SK-N-SH treated with all-trans-retinoic acid at 6 μM for 48 hours (cell line): ENCODE results near the gene NMUR1.
"Not testable (repeated sequence)": the region's sequence is repeated elsewhere in the genome, so short reads cannot be mapped to it uniquely, and the experiment has no call there.

Experiments
- ATAC-seq: fragments of 200-7000 bp; cut with Tn5 transposase; 3 replicates; pipeline ENCODE4 v1.9.1; 2020; ENCODE audit warnings: mild to moderate bottlenecking, moderate library complexity
- ARNTL ChIP-seq: fragments of 450-650 bp; formaldehyde crosslinking; IDR thresholded peaks from 2 replicates; pipeline ENCODE4 v1.5.0; 2020; ENCODE audit warnings: low read depth, mild to moderate bottlenecking, moderate library complexity, borderline replicate concordance
- BACH2 ChIP-seq: fragments of 250-450 bp; sonication (Bioruptor Pico); IDR thresholded peaks from 2 replicates; pipeline ENCODE4 v1.9.0; 2021; ENCODE audit warnings: mild to moderate bottlenecking, borderline replicate concordance
- CREB5 ChIP-seq: fragments of 250-450 bp; sonication (Bioruptor Pico); IDR thresholded peaks from 2 replicates; pipeline ENCODE4 v1.5.1; 2020; ENCODE audit warnings: low read depth, mild to moderate bottlenecking, moderate library complexity
- ESRRG ChIP-seq: fragments of 250-450 bp; sonication (Bioruptor Pico); IDR thresholded peaks from 2 replicates; pipeline ENCODE4 v1.6.1; 2021; ENCODE audit warnings: mild to moderate bottlenecking
- GLIS3 ChIP-seq: fragments of 250-450 bp; sonication (Bioruptor Pico); IDR thresholded peaks from 2 replicates; pipeline ENCODE4 v1.5.0; 2020; ENCODE audit warnings: mild to moderate bottlenecking, moderate library complexity
- ISL1 ChIP-seq: fragments of 250-450 bp; sonication (Bioruptor Pico); IDR thresholded peaks from 2 replicates; pipeline ENCODE4 v2.1.2; 2022; ENCODE audit warnings: mild to moderate bottlenecking, moderate library complexity
- OSR1 ChIP-seq: fragments of 250-450 bp; sonication (Bioruptor Pico); IDR thresholded peaks from 2 replicates; pipeline ENCODE4 v1.8.0; 2022; ENCODE audit warnings: moderate library complexity, mild to moderate bottlenecking, inconsistent platforms
- PPARA ChIP-seq: fragments of 250-450 bp; sonication (Bioruptor Pico); IDR thresholded peaks from 2 replicates; pipeline ENCODE4 v1.5.0; 2020; ENCODE audit warnings: mild to moderate bottlenecking, borderline replicate concordance
- RARB ChIP-seq: fragments of 250-450 bp; sonication (Bioruptor Pico); IDR thresholded peaks from 2 replicates; pipeline ENCODE4 v1.8.0; 2021; ENCODE audit warnings: mild to moderate bottlenecking, moderate library complexity
- TCF4 ChIP-seq: fragments of 250-450 bp; sonication (Bioruptor Pico); IDR thresholded peaks from 2 replicates; pipeline ENCODE4 v1.8.0; 2021; ENCODE audit warnings: mild to moderate bottlenecking, moderate library complexity, borderline replicate concordance
- TOX ChIP-seq: fragments of 250-450 bp; sonication (Bioruptor Pico); IDR thresholded peaks from 2 replicates; pipeline ENCODE4 v1.8.0; 2021; ENCODE audit warnings: mild to moderate bottlenecking, moderate library complexity, borderline replicate concordance
- TSHZ2 ChIP-seq: fragments of 250-450 bp; sonication (Bioruptor Pico); IDR thresholded peaks from 2 replicates; pipeline ENCODE4 v1.5.0; 2020; ENCODE audit warnings: mild to moderate bottlenecking, moderate library complexity
- ZFP3 ChIP-seq: fragments of 250-450 bp; sonication (Bioruptor Pico); IDR thresholded peaks from 2 replicates; pipeline ENCODE4 v1.5.0; 2020; ENCODE audit warnings: mild to moderate bottlenecking, moderate library complexity
- ZNF565 ChIP-seq: fragments of 450-650 bp; formaldehyde crosslinking; conservative IDR thresholded peaks from 2 replicates; pipeline ENCODE4 v1.5.0; 2020; ENCODE audit warnings: low read depth, mild to moderate bottlenecking, moderate library complexity
- ZNF70 ChIP-seq: fragments of 450-650 bp; formaldehyde crosslinking; IDR thresholded peaks from 2 replicates; pipeline ENCODE4 v1.5.0; 2020; ENCODE audit warnings: mild to moderate bottlenecking, moderate library complexity
- ZNF8 ChIP-seq: fragments of 450-650 bp; formaldehyde crosslinking; IDR thresholded peaks from 2 replicates; pipeline ENCODE4 v1.5.0; 2020; ENCODE audit warnings: mild to moderate bottlenecking, moderate library complexity
- TF ChIP-seq, protein P1 (sequence below): fragments of 250-450 bp; sonication (Bioruptor Pico); IDR thresholded peaks from 2 replicates; pipeline ENCODE4 v1.8.0; 2020; ENCODE audit warnings: mild to moderate bottlenecking, moderate library complexity, borderline replicate concordance
- TF ChIP-seq, protein P2 (sequence below): fragments of 250-450 bp; sonication (Bioruptor Pico); IDR thresholded peaks from 2 replicates; pipeline ENCODE4 v1.8.0; 2021; ENCODE audit warnings: low read depth, mild to moderate bottlenecking, moderate library complexity, borderline replicate concordance

The NMUR1 gene, protein sequence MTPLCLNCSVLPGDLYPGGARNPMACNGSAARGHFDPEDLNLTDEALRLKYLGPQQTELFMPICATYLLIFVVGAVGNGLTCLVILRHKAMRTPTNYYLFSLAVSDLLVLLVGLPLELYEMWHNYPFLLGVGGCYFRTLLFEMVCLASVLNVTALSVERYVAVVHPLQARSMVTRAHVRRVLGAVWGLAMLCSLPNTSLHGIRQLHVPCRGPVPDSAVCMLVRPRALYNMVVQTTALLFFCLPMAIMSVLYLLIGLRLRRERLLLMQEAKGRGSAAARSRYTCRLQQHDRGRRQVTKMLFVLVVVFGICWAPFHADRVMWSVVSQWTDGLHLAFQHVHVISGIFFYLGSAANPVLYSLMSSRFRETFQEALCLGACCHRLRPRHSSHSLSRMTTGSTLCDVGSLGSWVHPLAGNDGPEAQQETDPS

DNA sequence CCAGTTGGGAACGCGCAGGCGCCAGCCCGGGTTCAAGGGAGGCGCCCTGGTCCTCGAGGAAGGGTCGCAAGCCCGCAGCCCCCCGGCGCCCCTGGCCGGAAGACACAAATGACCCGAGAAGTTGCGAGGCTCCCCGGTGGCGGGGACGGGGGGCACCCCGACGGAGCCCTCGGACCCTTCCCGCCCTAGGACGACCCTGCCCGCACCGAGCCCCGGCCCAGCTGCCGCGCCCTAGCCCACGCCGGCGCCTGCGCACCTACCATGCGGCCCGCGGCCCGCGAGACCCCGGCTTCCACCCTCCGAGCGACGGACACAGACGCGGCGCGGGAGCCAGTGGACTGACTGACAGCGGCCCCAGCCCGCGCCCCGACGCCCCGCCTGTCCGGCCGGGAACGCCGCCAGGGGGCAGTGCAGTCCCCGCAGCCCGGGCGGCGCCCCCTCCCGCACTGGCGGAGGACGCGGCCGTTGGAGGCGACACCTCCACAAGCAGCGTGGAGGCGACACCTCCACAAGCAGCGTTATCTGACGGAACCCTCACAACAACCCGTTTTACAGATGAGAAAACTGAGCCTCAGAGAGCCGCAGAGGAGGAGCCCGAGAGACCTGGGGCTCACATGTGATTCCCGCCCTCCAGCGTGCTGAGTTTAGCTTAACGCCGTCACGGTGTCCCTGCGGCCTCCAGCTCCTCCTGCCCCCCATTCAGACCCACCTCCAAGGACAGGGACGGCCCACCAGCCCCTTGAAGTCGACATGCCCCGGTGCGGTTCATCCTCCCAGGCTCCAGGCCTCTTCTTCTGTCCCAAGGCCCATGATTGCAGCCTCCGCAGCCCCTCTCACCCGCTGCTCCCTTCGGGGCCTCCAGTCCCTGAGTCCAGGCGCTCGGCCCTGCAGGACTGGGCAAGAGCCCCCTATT, at the start of gene NMUR1:
NMUR1 (minus strand) TSS at position 347 of the 913 bp plus-strand sequence; CDS start at position 263, 84 bp downstream.
- peak; percentile 83 for ATAC-seq
- TF ChIP-seq TSHZ2 (CRISPR knock-in tag) (0 out of 2 replicates have a peak, but pooled peaks have one; percentile 14), TCF4 (no peak), ZFP3 (CRISPR knock-in tag) (no peak), ESRRG (CRISPR knock-in tag) (no peak), ZNF8 (CRISPR knock-in tag) (no peak)
- TF ChIP-seq, protein P1, sequence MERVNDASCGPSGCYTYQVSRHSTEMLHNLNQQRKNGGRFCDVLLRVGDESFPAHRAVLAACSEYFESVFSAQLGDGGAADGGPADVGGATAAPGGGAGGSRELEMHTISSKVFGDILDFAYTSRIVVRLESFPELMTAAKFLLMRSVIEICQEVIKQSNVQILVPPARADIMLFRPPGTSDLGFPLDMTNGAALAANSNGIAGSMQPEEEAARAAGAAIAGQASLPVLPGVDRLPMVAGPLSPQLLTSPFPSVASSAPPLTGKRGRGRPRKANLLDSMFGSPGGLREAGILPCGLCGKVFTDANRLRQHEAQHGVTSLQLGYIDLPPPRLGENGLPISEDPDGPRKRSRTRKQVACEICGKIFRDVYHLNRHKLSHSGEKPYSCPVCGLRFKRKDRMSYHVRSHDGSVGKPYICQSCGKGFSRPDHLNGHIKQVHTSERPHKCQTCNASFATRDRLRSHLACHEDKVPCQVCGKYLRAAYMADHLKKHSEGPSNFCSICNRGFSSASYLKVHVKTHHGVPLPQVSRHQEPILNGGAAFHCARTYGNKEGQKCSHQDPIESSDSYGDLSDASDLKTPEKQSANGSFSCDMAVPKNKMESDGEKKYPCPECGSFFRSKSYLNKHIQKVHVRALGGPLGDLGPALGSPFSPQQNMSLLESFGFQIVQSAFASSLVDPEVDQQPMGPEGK (CRISPR knock-in tag), result no peak
- TF ChIP-seq, all 23 proteins: peak for 1

GRCh38 chr2:231579560-231579959, 49.3 kb upstream of the NMUR1 start:
- ATAC-seq, result no peak
- TF ChIP-seq TSHZ2 (CRISPR knock-in tag) (no peak), ZNF8 (CRISPR knock-in tag) (no peak), BACH2 (CRISPR knock-in tag) (no peak), ZFP3 (CRISPR knock-in tag) (no peak), ZNF565 (CRISPR knock-in tag) (no peak), TCF4 (no peak), GLIS3 (CRISPR knock-in tag) (no peak), RARB (CRISPR knock-in tag) (no peak), OSR1 (CRISPR knock-in tag) (no peak), ZNF70 (no peak), TOX (no peak), ESRRG (CRISPR knock-in tag) (no peak)
- TF ChIP-seq, protein P2, sequence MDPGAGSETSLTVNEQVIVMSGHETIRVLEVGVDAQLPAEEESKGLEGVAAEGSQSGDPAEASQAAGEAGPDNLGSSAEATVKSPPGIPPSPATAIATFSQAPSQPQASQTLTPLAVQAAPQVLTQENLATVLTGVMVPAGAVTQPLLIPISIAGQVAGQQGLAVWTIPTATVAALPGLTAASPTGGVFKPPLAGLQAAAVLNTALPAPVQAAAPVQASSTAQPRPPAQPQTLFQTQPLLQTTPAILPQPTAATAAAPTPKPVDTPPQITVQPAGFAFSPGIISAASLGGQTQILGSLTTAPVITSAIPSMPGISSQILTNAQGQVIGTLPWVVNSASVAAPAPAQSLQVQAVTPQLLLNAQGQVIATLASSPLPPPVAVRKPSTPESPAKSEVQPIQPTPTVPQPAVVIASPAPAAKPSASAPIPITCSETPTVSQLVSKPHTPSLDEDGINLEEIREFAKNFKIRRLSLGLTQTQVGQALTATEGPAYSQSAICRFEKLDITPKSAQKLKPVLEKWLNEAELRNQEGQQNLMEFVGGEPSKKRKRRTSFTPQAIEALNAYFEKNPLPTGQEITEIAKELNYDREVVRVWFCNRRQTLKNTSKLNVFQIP (CRISPR knock-in tag), result no peak

DNA sequence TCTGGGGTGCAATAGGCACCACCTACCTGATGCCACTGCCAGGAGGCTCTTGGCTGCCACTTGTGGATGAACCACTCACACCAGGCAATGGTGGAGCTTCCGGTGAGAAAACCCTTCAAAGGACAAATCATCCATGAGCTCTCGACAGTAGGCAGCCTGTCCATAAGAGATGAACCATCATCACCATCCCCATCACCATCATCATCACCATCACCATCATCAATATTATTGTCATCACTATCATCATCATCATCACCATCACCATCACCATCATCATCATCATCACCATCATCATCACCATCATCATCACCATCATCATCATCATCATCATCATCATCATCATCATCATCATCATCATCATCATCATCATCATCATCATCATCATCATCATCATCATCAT, 48.4 kb upstream of the NMUR1 start:
- ATAC-seq, result not testable (repeated sequence)

DNA sequence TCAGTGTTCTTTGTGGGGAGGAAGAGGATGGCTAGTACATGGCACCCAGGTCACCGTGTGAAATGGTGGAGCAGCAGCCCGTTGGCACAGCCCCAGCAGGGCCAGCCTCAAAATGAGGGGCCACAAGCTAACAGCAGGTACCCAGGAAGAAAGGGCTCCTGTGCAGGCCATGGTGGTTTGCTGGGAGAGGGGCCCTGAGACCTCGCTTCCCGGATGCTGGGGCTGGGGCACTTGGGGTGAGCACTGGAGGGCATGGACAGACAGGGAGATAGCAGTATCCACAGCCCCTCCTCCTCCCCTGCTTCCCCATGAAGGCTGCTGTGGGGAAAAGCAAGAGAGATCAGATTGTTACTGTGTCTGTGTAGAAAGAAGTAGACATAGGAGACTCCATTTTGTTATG, 46.2 kb upstream of the NMUR1 start:
- ATAC-seq, result no peak
- TF ChIP-seq ZFP3 (CRISPR knock-in tag), result no peak
- no peak for TF ChIP-seq ISL1 (CRISPR knock-in tag)
- no peak for TF ChIP-seq ARNTL (CRISPR knock-in tag)
- no peak for TF ChIP-seq CREB5
- TF ChIP-seq ZNF70, result no peak
- TF ChIP-seq, protein P1 (CRISPR knock-in tag), result no peak
- TF ChIP-seq, protein P2 (CRISPR knock-in tag), result no peak
- TF ChIP-seq ESRRG (CRISPR knock-in tag), result no peak
- TF ChIP-seq PPARA (CRISPR knock-in tag), result no peak
- no peak for TF ChIP-seq ZNF565 (CRISPR knock-in tag)
